ENCODE data around the gene PERP.

PERP gene

DNA sequence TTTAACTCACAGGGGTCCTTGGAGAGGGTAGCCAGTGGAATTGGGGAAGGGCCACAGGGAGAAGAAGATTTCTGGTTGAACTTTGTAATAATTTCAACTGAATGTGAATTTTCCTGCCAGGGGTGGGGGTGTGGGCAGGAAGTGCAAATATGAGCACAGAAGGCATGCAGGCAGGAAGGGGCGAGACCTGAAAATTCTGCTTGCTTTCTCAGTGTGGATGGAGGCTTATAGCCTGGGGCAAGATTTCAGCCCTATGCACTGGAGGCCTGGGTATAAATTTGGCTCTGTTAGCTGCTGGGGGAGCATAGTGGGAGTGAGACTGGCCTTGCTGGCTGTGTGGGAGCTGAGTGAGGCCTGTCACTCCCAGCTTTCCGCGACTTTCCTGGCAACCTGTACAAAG, 54.4 kb downstream of the PERP start:
- DNase-seq (ENCODE audit: low read depth, low spot score): no peak

DNA sequence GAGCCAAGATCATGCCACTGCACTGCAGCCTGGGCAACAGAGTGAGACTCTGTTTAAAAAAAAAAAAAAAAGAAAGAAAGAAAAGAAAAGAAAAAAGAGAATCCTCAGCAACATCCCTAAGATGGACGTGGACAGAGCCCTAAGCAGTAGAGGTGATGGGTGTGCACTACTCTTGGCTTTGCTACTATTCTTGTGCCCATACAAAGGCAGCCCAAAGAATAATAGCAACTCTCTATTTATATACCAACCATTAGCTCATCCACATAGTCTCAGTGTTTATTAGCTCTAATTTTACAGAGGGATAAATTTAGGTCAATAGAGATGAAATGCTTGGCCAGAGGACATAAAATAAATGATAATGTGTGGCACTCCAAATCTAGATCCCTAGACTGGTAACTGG, 62.2 kb downstream of the PERP start:
- no peak for DNase-seq (ENCODE audit: low read depth, low spot score)

DNA sequence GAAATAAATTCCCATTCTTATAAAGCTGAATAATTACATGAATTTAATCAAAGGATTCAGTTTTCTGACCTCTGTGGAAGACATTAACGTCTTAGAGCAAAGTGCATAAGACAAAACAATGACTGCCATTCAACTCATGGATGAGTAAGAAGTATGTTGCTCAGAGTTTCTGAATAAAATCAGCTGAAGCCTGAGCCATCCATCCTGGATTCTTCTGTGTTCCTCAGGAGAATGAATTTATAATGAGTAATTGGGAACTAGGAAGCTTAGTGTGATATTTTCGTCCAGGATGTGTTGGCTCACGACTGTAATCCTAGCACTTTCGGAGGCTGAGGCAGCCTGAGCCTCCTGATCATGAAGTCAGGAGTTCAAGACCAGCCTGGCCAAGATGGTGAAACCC, 62.8 kb downstream of the PERP start:
- no peak for DNase-seq (ENCODE audit: low read depth, low spot score)

Measured in brain pericyte (primary cell).